ENCODE data around the gene ELFN1.

GRCh38 chr7:1748076-1748838 lies 78.2 kb downstream of the ELFN1 start:
- TF ChIP-seq CTCF (IDR thresholded peaks at IDR 0.05), result no peak
- no peak for TF ChIP-seq POLR2A (IDR thresholded peaks at IDR 0.05)

All from body of pancreas (tissue), 4 donors.